ENCODE results near the gene TNFAIP8. TPM values are rescaled to one million over a fixed set of nuclear protein-coding genes. Genes with fewer than 3 reads are reported as not detected.

TNFAIP8 gene
- total RNA-seq, 1 donor from 2014 or later: 25.9 TPM

GRCh38 chr5:119365847-119366539 lies 10.2 kb downstream of the TNFAIP8 start:
- Histone ChIP-seq H3K4me2 (ENCODE audit: low read length) (no peak overlapping the region), H3K27ac (ENCODE audit: low read depth, low read length) (no peak overlapping the region), H3K4me1 (ENCODE audit: insufficient read depth, low read length) (peaks cover 7% of the 10 kb centered on the region), H3K9me3 (ENCODE audit: insufficient read depth, low read depth, low read length) (no peaks in the 10 kb centered on the region), H3K79me2 (ENCODE audit: insufficient read depth, low read length) (peaks cover 16% of the 10 kb centered on the region), H3K36me3 (ENCODE audit: insufficient read depth, low read length) (no peaks in the 10 kb centered on the region), H3K4me3 (ENCODE audit: insufficient read depth, low read depth, low read length) (no peak overlapping the region), H4K20me1 (ENCODE audit: insufficient read depth, low read length) (no peaks in the 10 kb centered on the region), H3K9ac (ENCODE audit: low read length) (no peak overlapping the region), H3K27me3 (ENCODE audit: insufficient read depth, low read length) (no peaks in the 10 kb centered on the region), H2AFZ (ENCODE audit: low read depth, low read length) (no peak overlapping the region)
- H3K4me1 Mint-ChIP-seq (ENCODE audit: low read depth, unreplicated experiment): peaks cover 48% of the 10 kb centered on the region
- H3K27me3 Mint-ChIP-seq (ENCODE audit: low read depth, unreplicated experiment): no peaks in the 10 kb centered on the region
- peaks cover 4% of the 10 kb centered on the region for H3K36me3 Mint-ChIP-seq (ENCODE audit: low read depth, unreplicated experiment)
- no peak overlapping the region for H3K27ac Mint-ChIP-seq (ENCODE audit: unreplicated experiment)
- DNase-seq (ENCODE audit: low read depth) (no peak), FAIRE-seq (no peak)
- H3K4me3 Mint-ChIP-seq (ENCODE audit: unreplicated experiment): no peak overlapping the region
- no peaks in the 10 kb centered on the region for H3K9me3 Mint-ChIP-seq (ENCODE audit: unreplicated experiment)
- TF ChIP-seq EZH2 (IDR thresholded peaks at IDR 0.05; ENCODE audit: insufficient read depth, low read length): no peak
- no peak for TF ChIP-seq CTCF (IDR thresholded peaks at IDR 0.05; ENCODE audit: insufficient read depth, low read depth, low read length)

GRCh38 chr5:119366540-119366881 lies 10.7 kb downstream of the TNFAIP8 start:
- Histone ChIP-seq H3K9ac (ENCODE audit: low read length) (no peak overlapping the region), H4K20me1 (ENCODE audit: insufficient read depth, low read length) (no peaks in the 10 kb centered on the region), H3K79me2 (ENCODE audit: insufficient read depth, low read length) (peaks cover 16% of the 10 kb centered on the region), H3K27me3 (ENCODE audit: insufficient read depth, low read length) (no peaks in the 10 kb centered on the region), H2AFZ (ENCODE audit: low read depth, low read length) (no peak overlapping the region), H3K27ac (ENCODE audit: low read depth, low read length) (no peak overlapping the region), H3K4me3 (ENCODE audit: insufficient read depth, low read depth, low read length) (no peak overlapping the region), H3K4me2 (ENCODE audit: low read length) (no peak overlapping the region), H3K36me3 (ENCODE audit: insufficient read depth, low read length) (no peaks in the 10 kb centered on the region), H3K9me3 (ENCODE audit: insufficient read depth, low read depth, low read length) (no peaks in the 10 kb centered on the region), H3K4me1 (ENCODE audit: insufficient read depth, low read length) (peaks cover 2% of the 10 kb centered on the region)
- TF ChIP-seq CTCF (IDR thresholded peaks at IDR 0.05; ENCODE audit: insufficient read depth, low read depth, low read length) (no peak), EZH2 (IDR thresholded peaks at IDR 0.05; ENCODE audit: insufficient read depth, low read length) (no peak)
- no peak overlapping the region for H3K4me3 Mint-ChIP-seq (ENCODE audit: unreplicated experiment)
- H3K4me1 Mint-ChIP-seq (ENCODE audit: low read depth, unreplicated experiment): peaks cover 48% of the 10 kb centered on the region
- DNase-seq (ENCODE audit: low read depth) (no peak), FAIRE-seq (no peak)
- H3K36me3 Mint-ChIP-seq (ENCODE audit: low read depth, unreplicated experiment): peaks cover 4% of the 10 kb centered on the region
- H3K27me3 Mint-ChIP-seq (ENCODE audit: low read depth, unreplicated experiment): no peaks in the 10 kb centered on the region
- H3K9me3 Mint-ChIP-seq (ENCODE audit: unreplicated experiment): no peaks in the 10 kb centered on the region
- H3K27ac Mint-ChIP-seq (ENCODE audit: unreplicated experiment): no peak overlapping the region

GRCh38 chr5:119367502-119368237 lies 11.9 kb downstream of the TNFAIP8 start:
- no peak for TF ChIP-seq CTCF (IDR thresholded peaks at IDR 0.05; ENCODE audit: insufficient read depth, low read depth, low read length)
- TF ChIP-seq EZH2 (IDR thresholded peaks at IDR 0.05; ENCODE audit: insufficient read depth, low read length): no peak
- no peak overlapping the region for H3K9ac ChIP-seq (ENCODE audit: low read length)
- Mint-ChIP-seq H3K4me1 (ENCODE audit: low read depth, unreplicated experiment) (peaks cover 39% of the 10 kb centered on the region), H3K4me3 (ENCODE audit: unreplicated experiment) (no peak overlapping the region), H3K9me3 (ENCODE audit: unreplicated experiment) (no peaks in the 10 kb centered on the region), H3K36me3 (ENCODE audit: low read depth, unreplicated experiment) (peaks cover 2% of the 10 kb centered on the region), H3K27me3 (ENCODE audit: low read depth, unreplicated experiment) (no peaks in the 10 kb centered on the region), H3K27ac (ENCODE audit: unreplicated experiment) (no peak overlapping the region)
- H3K27me3 ChIP-seq (ENCODE audit: insufficient read depth, low read length): no peaks in the 10 kb centered on the region
- DNase-seq (ENCODE audit: low read depth): peak; percentile 46
- no peak overlapping the region for H3K27ac ChIP-seq (ENCODE audit: low read depth, low read length)
- peak overlapping the region; percentile 3 for H3K4me2 ChIP-seq (ENCODE audit: low read length)
- H2AFZ ChIP-seq (ENCODE audit: low read depth, low read length): no peak overlapping the region
- H3K79me2 ChIP-seq (ENCODE audit: insufficient read depth, low read length): peaks cover 16% of the 10 kb centered on the region
- no peak overlapping the region for H3K4me3 ChIP-seq (ENCODE audit: insufficient read depth, low read depth, low read length)
- H3K4me1 ChIP-seq (ENCODE audit: insufficient read depth, low read length): no peaks in the 10 kb centered on the region
- H3K36me3 ChIP-seq (ENCODE audit: insufficient read depth, low read length): no peaks in the 10 kb centered on the region
- no peaks in the 10 kb centered on the region for H4K20me1 ChIP-seq (ENCODE audit: insufficient read depth, low read length)
- FAIRE-seq: no peak
- no peaks in the 10 kb centered on the region for H3K9me3 ChIP-seq (ENCODE audit: insufficient read depth, low read depth, low read length)
